ENCODE results near the gene BACH1.
"Not testable (repeated sequence)": the region's sequence is repeated elsewhere in the genome, so short reads cannot be mapped to it uniquely, and the experiment has no call there.

Gene BACH1

DNA sequence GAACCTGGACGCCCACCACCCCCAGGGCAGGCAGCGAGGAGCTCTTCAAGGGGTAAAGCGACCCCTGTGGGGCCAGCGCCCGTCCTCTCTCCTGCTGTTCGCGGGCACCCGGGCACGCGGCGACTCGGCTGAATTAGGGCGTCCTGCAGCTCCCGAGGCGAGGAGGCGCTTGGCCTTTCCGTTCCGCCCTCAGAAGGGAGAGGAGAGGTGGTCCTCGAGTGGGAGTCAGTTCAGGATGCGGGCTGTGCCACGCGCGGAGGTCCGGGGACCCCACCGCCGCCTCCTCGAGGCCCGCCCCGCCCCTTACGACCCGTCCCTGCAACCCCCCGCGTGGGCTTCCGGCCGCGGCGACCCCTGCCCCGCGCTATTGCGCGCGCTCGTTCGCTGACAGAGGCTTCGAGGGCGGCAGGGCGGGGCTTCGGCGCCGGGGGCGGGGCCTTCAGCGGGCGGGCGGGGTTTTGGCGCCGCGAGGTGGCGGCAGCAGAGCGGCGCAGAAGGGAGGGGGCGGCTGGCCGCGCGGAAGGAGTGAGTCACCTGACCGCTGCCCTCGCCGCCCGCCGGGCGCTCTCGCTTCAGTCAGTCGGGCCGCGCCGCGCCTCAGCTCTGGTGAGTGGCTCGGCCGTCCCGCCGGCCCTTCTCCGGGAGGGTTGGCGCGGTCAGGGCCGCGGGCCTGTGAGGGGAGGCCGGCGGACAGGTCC, at the start of gene BACH1:
BACH1 (plus strand) TSS at position 575 of the 698 bp plus-strand sequence. CDS start 22,359 bp downstream, outside the sequence.
- peak; percentile 55 for DNase-seq

DNA sequence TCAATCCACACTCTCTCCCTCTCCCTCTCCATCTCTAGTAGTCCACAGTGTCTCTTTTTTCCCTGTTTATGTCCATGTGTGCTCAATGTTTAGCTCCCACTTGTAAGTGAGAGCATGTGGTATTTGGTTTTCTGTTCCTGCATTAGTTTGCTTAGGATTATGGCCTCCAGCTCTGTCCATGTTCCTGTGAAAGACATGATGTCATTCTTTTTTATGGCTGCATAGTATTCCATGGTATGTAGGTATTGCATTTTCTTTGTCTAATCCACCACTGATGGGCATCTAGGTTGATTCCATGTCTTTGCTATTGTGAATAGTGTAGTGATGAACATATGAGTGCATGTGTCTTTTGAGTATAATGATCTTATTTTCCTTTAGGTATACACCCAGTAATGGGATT, 49.4 kb upstream of the BACH1 start:
- not testable (repeated sequence) for DNase-seq

DNA sequence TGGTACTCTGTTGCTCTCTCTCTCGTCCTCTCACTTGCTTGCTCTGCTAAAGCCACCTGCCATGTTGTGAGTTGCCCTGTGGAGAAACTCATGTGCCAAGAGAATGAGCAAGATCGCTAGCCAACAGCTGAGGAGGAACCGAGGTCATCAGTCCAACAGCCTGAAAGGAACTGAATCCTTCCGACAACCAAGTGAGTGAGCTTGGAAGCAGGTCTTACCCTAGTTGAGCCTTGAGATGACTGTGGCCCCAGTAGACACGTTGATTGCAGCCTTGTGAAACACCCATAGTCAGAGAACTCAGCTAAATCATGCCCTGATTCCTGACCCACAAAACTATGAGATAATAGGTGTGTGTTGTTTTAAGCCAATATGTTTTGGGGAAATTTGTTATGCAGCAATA, 48.1 kb upstream of the BACH1 start:
- DNase-seq: no peak

DNA sequence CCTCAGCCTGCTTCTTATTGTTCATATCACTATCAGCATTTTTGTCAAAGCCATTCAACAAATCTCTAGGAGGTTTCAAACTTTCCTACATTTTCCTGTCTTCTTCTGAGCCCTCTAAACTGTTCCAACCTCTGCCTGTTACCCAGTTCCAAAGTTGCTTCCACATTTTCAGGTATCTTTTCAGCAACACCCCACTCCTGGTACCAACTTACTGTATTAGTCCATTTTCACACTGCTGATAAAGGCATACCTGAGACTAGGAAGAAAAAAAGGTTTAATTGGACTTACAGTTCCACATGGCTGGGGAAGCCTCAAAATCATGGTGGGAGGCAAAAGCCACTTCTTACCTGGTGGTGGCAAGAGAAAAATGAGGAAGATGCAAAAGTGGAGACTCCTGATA, 44.9 kb upstream of the BACH1 start:
- not testable (repeated sequence) for DNase-seq

DNA sequence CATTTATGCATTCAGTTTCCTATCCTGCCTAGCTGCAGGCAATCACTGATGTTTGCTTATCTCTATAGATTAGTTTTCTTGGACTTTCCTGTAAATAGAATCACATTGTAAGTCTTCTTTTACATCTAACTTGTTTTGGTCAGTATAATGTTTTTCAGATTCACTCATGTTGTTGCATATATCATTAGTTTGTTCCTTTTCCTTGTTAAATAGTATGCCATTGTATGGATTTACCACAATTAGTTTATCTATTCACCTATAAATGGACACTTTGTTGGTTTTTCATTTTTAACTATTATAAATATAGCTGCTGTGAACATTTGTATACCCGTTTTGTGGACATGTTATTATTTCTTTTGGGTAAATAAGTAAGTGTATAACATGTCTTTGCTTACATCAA, 44.2 kb upstream of the BACH1 start:
- no peak for DNase-seq

DNA sequence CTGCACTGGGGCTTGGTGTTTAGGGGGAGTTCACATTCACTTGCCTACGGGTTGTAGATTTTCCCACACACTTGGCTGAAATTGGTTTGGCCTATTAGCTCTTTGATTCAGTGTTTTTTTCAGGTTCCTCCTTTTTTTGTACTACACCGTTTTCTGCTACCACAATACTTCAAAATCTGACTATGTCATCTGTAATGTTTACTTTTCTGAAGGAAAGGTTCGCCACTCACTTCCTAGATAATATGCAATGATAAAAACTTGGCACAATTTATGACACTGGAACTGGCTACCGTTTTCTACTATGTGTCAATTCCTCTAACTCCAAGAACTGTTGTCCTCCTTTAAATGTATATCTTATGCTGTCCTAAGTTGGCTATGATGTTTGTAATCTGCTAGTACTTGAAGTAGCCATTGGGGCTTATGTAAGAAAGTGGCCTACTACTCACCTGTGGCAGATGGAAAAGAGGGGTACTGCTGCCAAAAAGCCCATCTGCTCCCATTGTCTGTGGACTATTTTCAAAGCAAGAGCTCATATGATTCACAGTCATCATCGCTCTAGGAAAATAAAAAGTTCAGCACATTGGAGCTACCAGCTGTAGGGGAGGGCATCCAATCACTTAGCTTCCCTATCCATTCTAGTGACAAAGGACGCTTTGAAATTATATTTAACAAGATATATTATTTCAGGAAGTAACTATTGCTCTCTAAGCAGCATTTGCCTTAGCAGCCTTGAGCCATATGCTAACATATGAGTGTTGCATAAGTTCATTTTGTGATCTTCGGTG, 42.4 kb upstream of the BACH1 start:
- peak; percentile 80 for DNase-seq

DNA sequence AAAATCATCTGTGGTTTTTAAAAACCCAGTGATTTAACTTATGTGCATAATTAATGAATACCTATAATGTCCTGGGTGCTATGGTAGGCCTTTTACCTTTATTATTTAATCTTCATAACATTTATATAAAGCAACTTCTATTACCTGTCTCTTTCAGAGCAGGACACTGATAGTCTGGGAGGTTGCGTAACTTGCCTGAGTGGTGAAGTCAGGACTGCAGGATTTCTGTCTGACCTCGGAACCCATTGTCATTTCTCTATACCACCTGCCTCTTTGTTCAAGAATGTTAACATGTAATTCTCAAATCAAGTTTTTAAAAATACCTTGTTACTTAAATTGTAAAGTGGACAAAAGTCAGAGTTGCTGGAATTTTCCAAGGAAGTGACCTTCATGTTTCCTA, 41.0 kb upstream of the BACH1 start:
- no peak for DNase-seq

DNA sequence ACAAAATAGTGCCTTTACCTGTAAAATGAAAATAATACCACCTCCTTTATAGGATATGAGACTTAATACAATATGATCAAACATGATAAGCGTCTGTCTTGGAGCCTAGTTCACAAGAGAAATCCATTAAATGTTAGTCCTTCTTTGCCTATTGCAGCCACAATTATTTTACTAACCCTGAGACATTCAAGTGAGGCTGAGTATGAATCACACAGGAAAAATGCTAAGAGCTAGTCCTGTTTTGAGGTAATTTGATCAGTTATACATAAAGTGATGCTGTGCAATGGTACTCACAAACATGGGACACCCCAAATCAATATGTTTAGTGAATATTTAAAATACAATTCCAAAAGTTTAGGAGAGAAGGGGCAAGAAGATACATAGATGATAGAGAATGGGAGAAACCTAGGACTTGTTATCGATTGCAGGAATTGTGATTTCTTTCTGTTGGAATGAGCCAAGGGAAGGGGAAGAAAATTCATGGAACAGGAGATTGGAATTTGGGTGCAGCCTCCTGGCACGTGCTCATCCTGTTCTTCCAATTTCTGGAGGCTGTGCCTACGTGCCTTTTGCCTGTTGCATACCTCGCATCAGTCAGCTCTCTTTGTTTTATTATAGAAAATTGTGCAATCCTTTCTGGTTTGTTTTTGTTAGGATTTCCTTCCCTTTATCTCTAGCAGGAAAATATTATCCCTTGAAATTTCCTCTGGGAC, 39.9 kb upstream of the BACH1 start:
- DNase-seq: no peak

DNA sequence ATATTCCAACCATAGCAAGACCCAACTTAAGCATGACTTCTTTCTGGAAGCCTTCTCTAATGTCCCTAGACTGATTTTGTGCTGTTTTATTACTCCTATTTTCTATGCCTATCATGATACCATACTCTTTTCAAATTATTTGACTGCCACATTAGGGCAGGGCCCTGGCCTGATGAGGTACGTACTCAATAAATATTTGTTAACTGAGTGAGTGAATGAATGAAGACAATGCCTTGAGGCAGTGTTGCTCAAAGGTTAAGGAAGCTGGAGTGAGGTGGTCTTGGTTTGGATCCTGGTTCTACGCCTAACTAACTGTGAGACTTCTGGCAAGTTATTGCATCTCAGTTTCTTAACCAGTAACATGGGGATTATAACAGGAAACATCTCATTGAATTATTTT, 38.3 kb upstream of the BACH1 start:
- no peak for DNase-seq

DNA sequence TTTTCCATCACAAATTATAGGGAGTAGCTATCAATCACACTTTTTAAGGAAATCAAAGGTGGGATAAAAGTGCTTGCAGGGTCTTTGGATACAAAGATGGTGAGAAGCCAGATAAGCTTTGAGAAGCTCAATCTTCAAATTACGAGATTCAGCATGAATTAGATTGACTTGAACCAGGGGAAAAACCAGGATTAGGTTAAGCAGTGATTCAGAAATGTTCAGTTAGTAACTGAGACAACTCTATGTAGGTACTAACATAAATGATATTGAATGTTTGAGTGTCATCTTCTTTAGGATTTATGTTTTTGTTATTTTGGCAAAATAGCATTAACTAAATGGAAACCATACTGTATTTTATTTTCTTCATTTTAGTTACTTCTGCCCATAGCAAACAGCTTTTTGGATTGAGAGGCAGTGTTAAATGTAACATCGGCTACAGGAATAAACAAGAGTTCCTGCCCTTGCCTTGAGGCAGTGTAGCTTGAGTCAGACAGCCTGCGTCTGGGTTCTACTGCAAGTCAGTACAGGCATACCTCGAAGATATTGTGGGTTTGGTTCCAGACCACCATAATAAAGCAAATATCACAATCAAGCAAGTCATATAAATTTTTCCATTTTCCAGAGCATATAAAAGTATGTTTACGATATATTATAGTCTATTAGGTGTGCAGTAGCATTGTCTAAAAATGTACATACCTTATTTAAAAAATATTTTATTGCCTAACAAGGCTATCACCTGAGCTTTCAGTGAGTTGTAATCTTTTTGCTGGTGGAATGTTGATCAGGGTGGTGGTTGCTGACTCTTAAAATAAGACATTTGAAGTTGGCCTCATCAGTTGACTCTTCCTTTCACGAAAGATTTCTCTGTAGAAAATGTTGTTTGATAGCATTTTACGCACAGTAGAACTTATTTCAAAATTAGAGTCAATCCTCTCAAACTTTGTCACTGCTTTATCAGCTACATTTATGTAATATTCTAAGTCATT, 36.9 kb upstream of the BACH1 start:
- DNase-seq: no peak

DNA sequence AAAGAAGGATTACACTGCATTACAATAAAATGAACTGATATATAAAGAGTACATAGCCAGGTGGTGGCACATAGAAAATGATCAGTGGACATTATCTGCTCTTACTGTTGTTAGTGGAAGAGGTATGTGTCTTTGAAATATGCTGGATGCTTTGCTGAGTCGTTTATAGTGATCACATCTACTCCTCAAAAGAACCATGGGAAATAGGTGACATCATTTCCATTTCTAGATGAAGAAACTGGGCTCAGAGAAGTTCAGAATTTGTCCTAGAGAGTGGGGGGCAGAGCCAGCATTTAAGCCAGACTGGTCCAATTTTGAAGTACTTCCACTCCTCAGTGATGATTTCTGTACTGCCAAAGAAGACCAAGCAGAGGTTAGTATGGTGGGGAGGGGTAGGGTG, 34.0 kb upstream of the BACH1 start:
- DNase-seq: no peak

DNA sequence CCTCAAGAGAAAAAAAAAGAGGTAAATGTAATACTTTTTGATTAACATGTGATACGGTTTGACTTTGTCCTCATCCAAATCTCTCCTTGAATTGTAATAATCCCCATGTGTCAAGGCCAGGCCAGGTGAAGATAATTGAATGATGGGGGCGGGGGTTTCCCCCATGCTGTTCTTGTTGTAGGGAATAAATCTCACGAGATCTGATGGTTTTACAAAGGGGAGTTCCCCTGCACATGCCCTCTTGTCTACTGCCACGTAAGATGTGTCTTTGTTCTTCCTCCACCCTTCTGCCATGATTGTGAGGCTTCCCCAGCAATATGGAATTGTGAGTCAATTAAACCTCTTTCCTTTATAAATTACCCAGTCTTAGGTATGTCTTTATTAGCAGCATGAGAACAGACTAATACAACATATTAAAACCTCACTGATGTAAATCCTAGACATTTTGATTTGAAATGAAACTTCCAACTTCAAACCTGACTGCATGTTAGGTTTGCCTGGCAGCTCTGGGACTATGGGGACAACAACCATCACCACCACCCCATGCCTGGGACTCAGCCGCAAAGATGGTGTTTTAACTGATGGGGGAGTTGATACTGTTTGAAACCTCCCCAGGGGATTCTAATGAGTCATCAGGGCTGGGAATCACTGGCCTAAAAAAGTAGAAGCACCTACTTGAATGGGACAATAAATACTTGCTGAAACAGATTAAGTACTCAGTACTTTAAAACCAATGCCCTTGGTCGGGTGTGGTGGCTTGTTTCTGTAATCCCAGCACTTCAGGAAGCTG, 32.8 kb upstream of the BACH1 start:
- no peak for DNase-seq

DNA sequence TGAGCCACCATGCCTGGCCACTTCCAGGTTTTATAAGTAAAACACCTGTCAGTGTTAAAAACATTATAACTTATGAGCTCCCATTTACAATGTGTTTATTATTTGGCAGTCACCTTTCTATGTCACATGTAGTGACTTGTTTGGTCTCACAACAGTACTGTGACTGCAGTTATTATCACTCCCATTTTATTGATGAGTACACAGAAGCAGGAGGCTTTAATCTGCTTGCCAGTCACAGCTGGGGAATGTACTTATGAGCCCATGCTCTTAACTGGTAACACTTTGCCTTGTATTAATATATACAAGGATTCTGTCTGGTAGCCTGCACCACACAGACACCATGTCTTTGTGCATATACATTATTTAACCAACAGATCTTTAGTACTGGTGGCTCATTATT, 31.1 kb upstream of the BACH1 start:
- DNase-seq: no peak

DNA sequence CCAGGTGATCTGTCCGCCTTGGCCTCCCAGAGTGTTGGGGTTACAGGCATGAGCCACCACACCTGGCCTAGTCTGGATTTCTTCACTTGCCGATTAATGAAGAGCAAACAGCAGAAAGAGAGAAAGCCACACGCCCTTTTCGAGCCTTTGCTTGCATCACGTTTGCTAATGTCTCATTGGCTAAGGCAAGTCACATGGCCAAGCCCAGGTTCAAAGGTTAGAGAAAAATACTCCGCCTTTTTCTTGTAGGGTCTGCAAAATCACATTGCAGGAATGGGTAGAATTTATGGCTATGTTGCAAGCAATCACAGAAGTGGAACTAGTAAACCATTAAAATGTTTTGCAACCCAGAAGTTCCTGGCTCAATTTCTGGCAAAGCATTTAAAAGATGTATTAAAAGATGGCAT, 26.8 kb upstream of the BACH1 start:
- DNase-seq: no peak

DNA sequence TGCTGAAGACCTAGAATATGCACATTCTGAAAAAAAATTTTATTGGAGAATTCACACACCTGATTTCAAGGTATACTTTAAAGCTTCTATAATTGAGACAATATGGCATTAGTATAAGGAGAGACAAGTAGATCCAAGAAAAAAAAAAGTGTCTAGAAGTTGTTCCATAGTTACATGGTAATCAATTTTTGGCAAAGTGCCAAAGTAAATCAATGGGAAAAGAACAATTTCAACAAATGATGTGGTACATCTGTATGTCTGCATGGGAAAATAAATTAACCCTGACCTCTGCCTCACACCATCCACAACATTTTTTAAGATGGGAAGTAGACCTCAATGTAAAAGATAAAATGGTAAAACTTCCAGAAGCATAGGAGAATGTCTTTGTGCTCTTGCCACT, 21.3 kb upstream of the BACH1 start:
- no peak for DNase-seq

DNA sequence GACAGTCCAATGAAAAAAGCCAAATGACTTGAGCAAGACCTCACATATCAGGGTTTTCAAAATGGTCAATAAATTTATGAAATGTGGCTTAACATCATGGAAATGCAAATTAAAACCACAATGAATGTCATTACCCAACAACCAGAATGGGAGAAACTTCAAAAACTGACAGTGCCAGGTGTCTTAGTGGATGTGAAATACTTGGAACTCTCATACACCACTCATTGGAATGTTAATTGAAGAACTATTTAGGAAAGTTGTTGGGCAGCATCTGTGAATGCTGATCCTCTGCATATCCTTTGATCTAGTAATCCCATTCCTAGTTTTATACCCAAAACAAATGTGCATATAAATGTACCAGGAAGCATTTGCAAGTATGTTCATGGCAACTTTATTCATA, 19.2 kb upstream of the BACH1 start:
- no peak for DNase-seq

DNA sequence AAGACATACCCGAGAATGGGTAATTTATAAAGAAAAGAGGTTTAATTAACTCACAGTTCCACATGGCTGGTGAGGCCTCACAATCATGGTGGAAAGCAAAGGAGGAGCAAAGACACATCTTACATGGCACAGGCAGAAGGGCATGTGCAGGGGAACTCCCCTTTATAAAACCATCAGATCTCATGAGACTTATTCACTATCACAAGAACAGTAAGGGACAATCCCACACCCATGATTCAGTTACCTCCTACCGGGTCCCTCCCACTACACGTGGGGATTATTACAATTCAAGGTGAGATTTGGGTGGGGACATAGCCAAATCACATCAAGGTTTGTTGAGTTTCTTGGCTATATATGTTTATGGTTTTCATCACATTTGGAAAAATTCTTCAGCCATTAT, 16.9 kb upstream of the BACH1 start:
- not testable (repeated sequence) for DNase-seq

DNA sequence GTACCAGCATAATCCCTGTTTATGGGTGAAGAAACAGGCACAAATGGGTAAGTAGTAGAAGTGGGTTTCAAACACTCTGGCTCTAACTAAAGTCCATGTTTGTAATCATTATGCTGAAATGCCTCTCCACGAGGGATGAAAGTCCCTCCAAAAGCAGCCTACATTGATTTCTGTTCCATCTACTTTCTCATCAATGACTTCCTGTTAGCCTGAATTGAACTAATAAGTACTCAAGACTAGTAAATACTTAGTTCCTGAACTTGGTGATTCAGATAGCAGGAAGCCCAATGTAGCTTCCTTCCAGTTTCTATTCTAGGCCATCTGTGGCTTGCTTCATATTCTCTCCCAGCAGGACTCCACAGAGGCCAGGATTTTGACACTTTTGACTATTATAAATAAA, 11.3 kb upstream of the BACH1 start:
- DNase-seq: no peak

DNA sequence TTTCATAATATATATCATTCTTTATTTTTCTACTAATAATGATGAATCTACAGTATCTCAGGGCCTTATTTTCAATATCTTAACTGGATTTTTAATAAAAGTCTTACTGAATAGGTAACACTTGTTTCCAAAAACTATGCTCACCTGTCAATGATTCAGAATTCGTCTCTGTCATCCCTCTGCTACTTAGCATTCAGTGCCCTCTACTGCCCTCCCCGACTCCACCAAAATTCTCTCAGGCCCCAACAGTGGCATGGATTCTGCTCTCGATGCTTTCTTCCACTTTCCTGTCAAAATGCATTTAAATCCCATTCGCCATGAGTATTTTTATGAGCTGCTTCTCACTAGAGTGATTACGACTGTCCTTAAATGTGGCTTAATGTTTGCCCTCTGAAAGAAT, 10.5 kb upstream of the BACH1 start:
- no peak for DNase-seq

DNA sequence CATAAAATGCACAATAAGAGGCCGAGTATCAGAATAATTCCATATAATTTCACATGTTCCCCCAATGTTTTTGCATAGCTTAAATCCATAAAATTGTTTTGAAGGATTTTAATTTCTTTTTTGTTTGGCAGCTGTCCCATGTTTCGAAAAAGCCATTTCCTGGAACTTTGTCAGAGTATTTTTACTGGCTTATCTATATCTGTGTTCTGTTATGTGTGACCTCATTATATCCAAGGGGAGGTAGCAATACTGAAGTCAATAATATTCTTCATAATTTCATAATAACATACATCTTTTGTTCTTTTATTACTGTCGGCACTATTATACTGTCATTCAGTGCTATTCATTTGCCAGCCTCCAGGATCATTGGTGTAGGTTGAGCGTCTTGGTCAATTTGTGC, 9.4 kb upstream of the BACH1 start:
- DNase-seq: no peak

DNA sequence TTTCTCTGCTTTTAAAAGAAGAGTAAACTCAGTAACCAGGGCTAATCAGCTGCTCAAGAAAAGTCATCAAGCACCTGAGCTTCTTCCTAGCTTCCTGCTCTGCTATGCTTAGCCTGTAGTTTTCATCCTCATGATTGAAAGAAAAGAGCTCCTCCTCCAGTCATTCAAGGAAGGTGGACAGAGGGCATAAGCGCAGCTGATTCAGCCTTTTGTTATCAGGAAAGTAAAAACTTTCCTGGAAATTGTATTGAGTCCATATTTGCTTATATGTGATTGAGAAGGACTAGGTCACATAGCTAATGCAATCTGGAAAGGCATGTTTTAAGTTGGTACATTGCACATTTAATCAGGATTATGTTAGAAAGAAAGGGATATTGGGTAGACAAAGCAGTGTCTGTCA, 8.5 kb upstream of the BACH1 start:
- no peak for DNase-seq

DNA sequence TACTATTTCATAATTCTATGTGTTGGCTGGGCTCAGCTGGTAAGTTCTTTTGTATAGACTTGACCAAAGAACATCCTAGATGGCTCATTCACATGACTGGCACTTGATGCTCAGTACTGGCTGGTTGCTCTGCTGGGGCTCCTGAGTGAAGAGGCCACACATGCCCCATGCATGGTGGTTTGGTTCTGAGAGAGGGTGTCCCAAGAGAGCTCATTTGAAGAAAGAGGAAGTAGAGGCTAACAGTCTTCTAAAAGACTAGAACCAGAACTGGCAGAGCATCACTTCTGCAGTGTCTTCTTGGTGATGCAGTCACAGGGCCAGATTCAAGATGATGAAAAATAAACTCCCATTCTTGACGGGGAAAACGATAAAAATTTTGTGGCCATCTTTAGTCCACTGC, 5.2 kb upstream of the BACH1 start:
- no peak for DNase-seq

Data from SHP77 treated with DMSO at 0.1 percent for 48 hours (cell line).